Cardiac fibroblast (primary cell): ENCODE data around the gene RBM24.
A peak's percentile ranks its signal among the peaks of the same experiment; 100 is the strongest.

Experiments used
- DNase-seq, 2 donors: peaks; one replicate each; pipeline versions ENCODE4 v3.0.0 to v3.0.0-alpha.2; 2010; ENCODE audit warnings: low read depth in 2 of 2
- H3K4me3 ChIP-seq, 2 donors: replicated peaks in 1 of 2; 1 replicate in 1 of 2; 2 replicates in 1 of 2; pipeline ENCODE4 v1.5.1; 2011; ENCODE audit warnings: low read depth in 2 of 2, low read length in 2 of 2, mild to moderate bottlenecking in 2 of 2, moderate library complexity in 1 of 2
- TF ChIP-seq, protein P1 (sequence below): IDR thresholded peaks from one replicate; pipeline ENCODE4 v1.5.1; 2011; ENCODE audit warnings: low read depth, mild to moderate bottlenecking, low read length, inconsistent platforms

RBM24 gene

GRCh38 chr6:17334265-17334664 lies 53.1 kb downstream of the RBM24 start:
- no peak overlapping the region for H3K4me3 ChIP-seq
- DNase-seq: peak; percentile 8 to 35
- TF ChIP-seq, protein P1, sequence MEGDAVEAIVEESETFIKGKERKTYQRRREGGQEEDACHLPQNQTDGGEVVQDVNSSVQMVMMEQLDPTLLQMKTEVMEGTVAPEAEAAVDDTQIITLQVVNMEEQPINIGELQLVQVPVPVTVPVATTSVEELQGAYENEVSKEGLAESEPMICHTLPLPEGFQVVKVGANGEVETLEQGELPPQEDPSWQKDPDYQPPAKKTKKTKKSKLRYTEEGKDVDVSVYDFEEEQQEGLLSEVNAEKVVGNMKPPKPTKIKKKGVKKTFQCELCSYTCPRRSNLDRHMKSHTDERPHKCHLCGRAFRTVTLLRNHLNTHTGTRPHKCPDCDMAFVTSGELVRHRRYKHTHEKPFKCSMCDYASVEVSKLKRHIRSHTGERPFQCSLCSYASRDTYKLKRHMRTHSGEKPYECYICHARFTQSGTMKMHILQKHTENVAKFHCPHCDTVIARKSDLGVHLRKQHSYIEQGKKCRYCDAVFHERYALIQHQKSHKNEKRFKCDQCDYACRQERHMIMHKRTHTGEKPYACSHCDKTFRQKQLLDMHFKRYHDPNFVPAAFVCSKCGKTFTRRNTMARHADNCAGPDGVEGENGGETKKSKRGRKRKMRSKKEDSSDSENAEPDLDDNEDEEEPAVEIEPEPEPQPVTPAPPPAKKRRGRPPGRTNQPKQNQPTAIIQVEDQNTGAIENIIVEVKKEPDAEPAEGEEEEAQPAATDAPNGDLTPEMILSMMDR: no peak

GRCh38 chr6:17336425-17336824 lies 55.3 kb downstream of the RBM24 start:
- DNase-seq: no peak
- TF ChIP-seq, protein P1: no peak
- H3K4me3 ChIP-seq: no peak overlapping the region

DNA sequence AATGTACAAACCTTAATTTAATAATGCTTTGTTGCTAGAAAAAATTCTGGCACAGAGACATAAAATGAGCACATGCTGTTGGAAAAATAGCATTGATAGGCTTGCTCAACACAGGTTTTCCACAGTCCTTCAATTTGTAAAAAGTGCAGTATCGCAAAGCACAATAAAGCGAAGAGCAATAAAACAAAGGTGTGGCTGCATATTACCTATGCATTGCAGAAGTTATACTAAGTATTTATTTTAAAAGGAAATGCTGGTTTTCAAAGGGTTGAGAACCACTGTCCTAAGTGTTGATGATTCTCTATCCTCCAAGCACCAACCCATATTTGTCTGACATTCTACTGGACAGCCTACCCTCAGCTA lies 58.1 kb downstream of the RBM24 start:
- H3K4me3 ChIP-seq: no peak overlapping the region
- TF ChIP-seq, protein P1: no peak
- no peak for DNase-seq

GRCh38 chr6:17341117-17341805 lies 60.1 kb downstream of the RBM24 start:
- TF ChIP-seq, protein P1: no peak
- no peak overlapping the region for H3K4me3 ChIP-seq
- DNase-seq: no peak

DNA sequence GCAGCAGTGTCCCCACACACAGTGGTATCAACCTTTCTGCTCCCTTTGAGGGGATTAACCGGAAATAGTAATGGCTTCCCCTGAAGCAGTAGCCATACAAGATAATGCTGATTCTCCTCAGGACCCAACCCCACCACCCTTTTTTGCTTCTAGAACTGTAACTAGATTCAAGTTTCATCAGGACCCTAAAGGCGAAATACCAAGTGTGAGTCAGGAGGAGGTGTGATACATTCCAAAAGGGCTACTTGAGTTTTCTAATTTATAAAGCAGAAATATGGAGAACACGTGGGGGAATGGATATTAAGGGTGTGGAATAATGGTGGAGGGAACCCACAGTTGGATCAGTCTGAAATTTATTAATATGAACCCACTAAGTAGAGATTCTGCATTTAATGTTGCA lies 60.7 kb downstream of the RBM24 start:
- H3K4me3 ChIP-seq: no peak overlapping the region
- no peak for DNase-seq
- TF ChIP-seq, protein P1: no peak

DNA sequence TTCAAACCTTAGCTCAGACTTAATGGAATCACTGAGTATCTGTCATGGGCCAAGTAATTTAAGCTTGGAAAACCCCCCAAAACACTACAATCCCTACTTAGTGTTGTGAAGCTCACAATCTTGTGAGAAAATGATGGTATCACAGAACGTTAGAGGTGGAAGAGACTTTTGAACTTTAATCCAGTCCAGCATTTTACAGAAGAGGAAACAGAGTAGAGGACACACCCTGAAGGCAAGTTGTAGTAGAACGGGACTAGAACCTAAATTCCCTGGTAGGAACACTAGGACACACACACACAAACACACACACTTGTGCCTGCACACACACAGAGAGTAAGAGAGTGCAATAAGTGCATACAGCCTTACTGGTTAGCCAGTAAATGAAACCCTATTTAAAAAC lies 62.1 kb downstream of the RBM24 start:
- TF ChIP-seq, protein P1: no peak
- no peak for DNase-seq
- H3K4me3 ChIP-seq: no peak overlapping the region
